Ovary (tissue), 9 donors: ENCODE measurements around the gene SEMA3B. TPM values are rescaled to one million over a fixed set of nuclear protein-coding genes. Genes with fewer than 3 reads are reported as not detected.
"Not testable (repeated sequence)": the region's sequence is repeated elsewhere in the genome, so short reads cannot be mapped to it uniquely, and the experiment has no call there.

ENCODE experiments used
- DNase-seq, 5 donors: peaks; one replicate each; pipeline ENCODE4 v3.0.0-alpha.2; 2019 to 2020
- H3K27ac ChIP-seq, 2 donors: fragments of 200-600 bp; one replicate each; pipeline versions ENCODE4 v1.5.1 to v1.8.0; 2019 to 2022
- H3K27me3 ChIP-seq: fragments of 200-600 bp; one replicate; pipeline ENCODE4 v1.8.0; 2022
- H3K36me3 ChIP-seq: fragments of 200-600 bp; sonication (generic); one replicate; pipeline ENCODE4 v1.5.1; 2019
- H3K4me1 ChIP-seq: one replicate; pipeline ENCODE4 v1.8.1; 2013; ENCODE audit warnings: mild to moderate bottlenecking, moderate library complexity; ENCODE audit not compliant: insufficient read depth
- H3K4me3 ChIP-seq: fragments of 200-600 bp; sonication (generic); one replicate; pipeline ENCODE4 v1.5.1; 2017
- H3K9me3 ChIP-seq, 2 donors: fragments of 200-600 bp in 1 of 2; sonication (generic) in 1 of 2; one replicate each; pipeline versions ENCODE4 v1.5.1 to v1.8.1; 2013 to 2019; ENCODE audit warnings: mild to moderate bottlenecking in 1 of 2, moderate library complexity in 1 of 2
- EP300 ChIP-seq: sonication (generic); formaldehyde crosslinking; IDR thresholded peaks from one replicate; pipeline ENCODE4 v1.6.1; 2017; ENCODE audit warnings: antibody characterized with exemption
- POLR2A ChIP-seq: fragments of 450-650 bp; IDR thresholded peaks from one replicate; pipeline ENCODE4 v1.6.1; 2017; ENCODE audit warnings: antibody characterized with exemption, mild to moderate bottlenecking, moderate library complexity
- WGBS, 3 donors: extraction: QIAGEN DNeasy Blood & Tissue Kit in 1 of 3; methylation state at CpG; one replicate each; pipeline versions ENCODE4 v1.1.5 to v1.1.7; 2013 to 2017; 5-methylcytosine and 5-hydroxymethylcytosine counted together
- intact Hi-C, 4 donors: fragments of 100-400 bp; cut with DNase I; formaldehyde crosslinking; loops; one replicate each; pipeline versions ENCODE4 v1.11.0 to v1.15.1; 2022 to 2023
- polyA plus RNA-seq, 2 donors: library from polyadenylated mRNA; stranded (reverse); fragments of 200-250 nt in 1 of 2; fragments of 350-450 nt in 1 of 2; fragmentation: Illumina TruSeq in 1 of 2; extraction: RNeasy Lipid Tissue Mini Kit (QIAGEN cat#74804) in 1 of 2; gene quantifications; one replicate each; pipeline ENCODE4 v1.2.3, GENCODE V29; 2013 to 2014
- total RNA-seq, 7 donors: library from RNA; depleted of rRNA in 2 of 7; stranded (reverse); fragments of >200 nt in 2 of 7; fragmentation: NEBNext Ultra II Directional in 3 of 7; extraction: Animal tissue kit (Norgen Biotek cat#: 25700) in 3 of 7; gene quantifications; one replicate each; pipeline versions ENCODE4 v1.1.0 to v1.2.4, GENCODE V29; 2016 to 2023
- TF ChIP-seq, protein P1 (sequence below), 3 donors: fragments of 450-650 bp in 2 of 3; fragments of 200-600 bp in 1 of 3; IDR thresholded peaks; one replicate each; pipeline versions ENCODE4 v1.5.1 to v1.8.0; 2016 to 2022; ENCODE audit warnings: antibody characterized with exemption in 3 of 3, mild to moderate bottlenecking in 1 of 3
- donor health status: DM: no; HTN: no; CAD: no; lungs with moderate emphysema.
- donor health status: DM: no; HTN: no; CAD: no.
- donor health status: Bipolar disorder and iron deficiency.
- donor health status: DM: yes; HTN: yes; CAD: no.
- donor health status: DM: no; HTN: no; CAD: no.
- donor health status: DM: yes; HTN: yes; CAD: no.

Gene SEMA3B
- total and polyA plus RNA-seq, 9 donors, result 5.0 to 224 (median 51.1) TPM

DNA sequence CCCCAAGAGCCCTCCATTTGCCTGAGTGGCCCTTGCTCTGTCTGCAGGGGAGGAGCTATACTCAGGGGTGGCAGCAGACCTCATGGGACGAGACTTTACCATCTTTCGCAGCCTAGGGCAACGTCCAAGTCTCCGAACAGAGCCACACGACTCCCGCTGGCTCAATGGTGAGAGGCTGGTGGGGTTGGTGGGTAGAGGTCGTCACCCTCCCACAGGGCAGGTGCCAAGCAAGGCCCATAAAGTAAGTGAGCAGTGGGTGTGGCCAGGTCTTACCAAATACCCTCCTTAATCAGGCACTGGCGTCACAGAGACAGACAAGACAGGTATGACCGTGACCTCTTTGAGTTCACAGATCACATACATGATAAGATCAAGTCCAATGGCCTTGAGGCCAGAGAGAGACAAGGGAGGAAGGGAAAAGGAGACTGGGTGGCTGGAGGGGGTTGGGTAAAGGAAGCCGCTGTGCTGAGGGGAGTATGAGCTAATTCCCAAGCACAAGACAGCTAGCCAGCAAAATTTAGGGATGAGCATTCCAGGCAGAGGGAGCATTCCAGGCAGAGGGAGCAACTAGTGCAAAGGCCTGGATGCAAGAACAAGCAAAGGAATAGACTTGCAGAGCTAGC lies 2.5 kb downstream of the SEMA3B start:
- 76 to 78% (median 77%) methylated on average over 10 of the region's 10 CpGs for WGBS, 3 donors
- Histone ChIP-seq H3K4me3 (no peak overlapping the region), H3K4me1 (peaks cover 29% of the 10 kb centered on the region), H3K36me3 (no peaks in the 10 kb centered on the region), H3K27me3 (no peaks in the 10 kb centered on the region), H3K9me3 (no peaks in the 10 kb centered on the region), H3K27ac (no peak overlapping the region)
- TF ChIP-seq, protein P1, sequence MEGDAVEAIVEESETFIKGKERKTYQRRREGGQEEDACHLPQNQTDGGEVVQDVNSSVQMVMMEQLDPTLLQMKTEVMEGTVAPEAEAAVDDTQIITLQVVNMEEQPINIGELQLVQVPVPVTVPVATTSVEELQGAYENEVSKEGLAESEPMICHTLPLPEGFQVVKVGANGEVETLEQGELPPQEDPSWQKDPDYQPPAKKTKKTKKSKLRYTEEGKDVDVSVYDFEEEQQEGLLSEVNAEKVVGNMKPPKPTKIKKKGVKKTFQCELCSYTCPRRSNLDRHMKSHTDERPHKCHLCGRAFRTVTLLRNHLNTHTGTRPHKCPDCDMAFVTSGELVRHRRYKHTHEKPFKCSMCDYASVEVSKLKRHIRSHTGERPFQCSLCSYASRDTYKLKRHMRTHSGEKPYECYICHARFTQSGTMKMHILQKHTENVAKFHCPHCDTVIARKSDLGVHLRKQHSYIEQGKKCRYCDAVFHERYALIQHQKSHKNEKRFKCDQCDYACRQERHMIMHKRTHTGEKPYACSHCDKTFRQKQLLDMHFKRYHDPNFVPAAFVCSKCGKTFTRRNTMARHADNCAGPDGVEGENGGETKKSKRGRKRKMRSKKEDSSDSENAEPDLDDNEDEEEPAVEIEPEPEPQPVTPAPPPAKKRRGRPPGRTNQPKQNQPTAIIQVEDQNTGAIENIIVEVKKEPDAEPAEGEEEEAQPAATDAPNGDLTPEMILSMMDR (IDR thresholded peaks at IDR 0.05), result no peak
- TF ChIP-seq EP300, result no peak
- TF ChIP-seq POLR2A, result no peak
- intact Hi-C loops, result loop anchor here (2.0 to 10.0 kb wide), 5 partner anchors 44 to 157 kb away; partner anchors contain the start of gene GNAT1 (in 4 of the 4)
- DNase-seq, result no peak

DNA sequence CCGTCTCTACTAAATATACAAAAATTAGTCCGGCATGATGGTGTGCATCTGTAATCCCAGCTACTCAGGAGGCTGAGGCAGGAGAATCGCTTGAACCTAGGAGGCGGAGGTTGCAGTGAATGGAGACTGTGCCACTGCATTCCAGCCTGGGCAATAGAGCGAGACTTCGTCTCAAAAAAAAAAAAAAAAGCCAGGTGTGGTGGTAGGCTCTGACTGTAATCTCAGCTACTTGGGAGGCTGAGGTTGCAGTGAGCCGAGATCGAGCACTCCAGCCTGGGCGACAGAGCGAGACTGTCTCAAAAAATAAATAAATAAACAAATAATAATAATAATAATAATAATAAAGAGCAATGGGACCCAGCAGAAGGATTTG lies 3.6 kb downstream of the SEMA3B start:
- not testable (repeated sequence) for H3K4me3 ChIP-seq, DNase-seq, H3K36me3 ChIP-seq, H3K27ac ChIP-seq, H3K9me3 ChIP-seq, H3K27me3 ChIP-seq
- WGBS, 3 donors, result 58 to 64% (median 61%) methylated on average over 10 of the region's 10 CpGs
- intact Hi-C loops, result loop anchor here (5.0 to 10.0 kb wide), 4 partner anchors 45 to 158 kb away; partner anchors contain the start of gene GNAT1 (in 4 of the 4)
- peaks cover 22% of the 10 kb centered on the region for H3K4me1 ChIP-seq

DNA sequence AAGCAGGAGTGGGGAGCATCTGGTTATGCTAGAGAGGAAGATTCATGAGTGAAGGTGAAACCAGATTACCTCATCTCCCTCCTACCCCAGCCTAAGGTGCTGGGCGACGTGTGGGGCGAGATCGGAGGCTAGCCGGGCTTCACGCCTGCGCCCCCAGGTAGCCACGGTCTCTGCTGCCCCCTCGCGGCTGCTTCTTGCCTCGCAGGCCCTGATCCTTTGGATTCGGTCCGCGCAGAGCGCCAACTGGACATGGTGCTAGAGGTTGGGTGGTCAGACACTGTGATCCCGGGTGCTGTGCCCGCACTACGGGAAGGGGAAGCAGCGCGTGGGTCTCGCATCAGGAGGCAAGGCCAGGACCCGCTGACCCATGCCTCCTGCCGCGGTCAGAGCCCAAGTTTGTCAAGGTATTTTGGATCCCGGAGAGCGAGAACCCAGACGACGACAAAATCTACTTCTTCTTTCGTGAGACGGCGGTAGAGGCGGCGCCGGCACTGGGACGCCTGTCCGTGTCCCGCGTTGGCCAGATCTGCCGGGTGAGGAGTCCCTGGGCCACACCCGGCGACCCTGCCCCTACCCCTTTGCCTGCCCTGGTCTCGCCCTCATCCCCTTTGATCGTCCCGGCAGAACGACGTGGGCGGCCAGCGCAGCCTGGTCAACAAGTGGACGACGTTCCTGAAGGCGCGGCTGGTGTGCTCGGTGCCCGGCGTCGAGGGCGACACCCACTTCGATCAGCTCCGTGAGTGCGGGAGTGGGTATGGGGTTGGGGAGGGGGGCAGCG lies 4.2 kb downstream of the SEMA3B start:
- TF ChIP-seq EP300 (no peak), POLR2A (peak; percentile 39)
- TF ChIP-seq, protein P1 (IDR thresholded peaks at IDR 0.05), result peak; percentile 97 to 99 (median 98)
- no peaks in the 10 kb centered on the region for H3K9me3 ChIP-seq
- H3K27ac ChIP-seq, result no peak overlapping the region
- 5 to 13% (median 8%) methylated on average over 46 to 61 of the region's 61 CpGs for WGBS, 3 donors
- peaks cover 19% of the 10 kb centered on the region for H3K4me1 ChIP-seq
- DNase-seq, result peak; percentile 78 to 94 (median 89)
- H3K4me3 ChIP-seq, result peak overlapping the region; percentile 15
- no peaks in the 10 kb centered on the region for H3K27me3 ChIP-seq
- H3K36me3 ChIP-seq, result no peaks in the 10 kb centered on the region
- intact Hi-C loops, result loop anchor here (1.0 to 10.0 kb wide), 5 partner anchors 46 to 158 kb away; partner anchors contain the start of gene GNAT1 (in 4 of the 4)

DNA sequence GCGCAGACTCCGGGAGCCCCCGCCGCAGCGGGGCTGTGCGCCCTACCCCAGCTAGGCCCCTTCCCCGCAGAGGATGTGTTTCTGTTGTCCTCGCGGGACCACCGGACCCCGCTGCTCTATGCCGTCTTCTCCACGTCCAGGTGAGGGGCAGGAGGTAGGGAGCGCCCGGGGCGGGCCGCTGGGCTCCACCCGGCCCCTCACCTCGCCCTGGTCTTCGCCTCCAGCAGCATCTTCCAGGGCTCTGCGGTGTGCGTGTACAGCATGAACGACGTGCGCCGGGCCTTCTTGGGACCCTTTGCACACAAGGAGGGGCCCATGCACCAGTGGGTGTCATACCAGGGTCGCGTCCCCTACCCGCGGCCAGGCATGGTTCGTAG lies 4.7 kb downstream of the SEMA3B start:
- Histone ChIP-seq H3K4me1 (peaks cover 16% of the 10 kb centered on the region), H3K27ac (no peak overlapping the region), H3K36me3 (no peaks in the 10 kb centered on the region), H3K9me3 (no peaks in the 10 kb centered on the region), H3K27me3 (no peaks in the 10 kb centered on the region), H3K4me3 (no peak overlapping the region)
- no peak for TF ChIP-seq POLR2A
- DNase-seq, result peak in 2 of 5 donors; percentile 36 to 39
- WGBS, 3 donors, result 70 to 72% (median 71%) methylated on average over 29 to 31 of the region's 31 CpGs
- intact Hi-C loops, result loop anchor here (1.0 to 10.0 kb wide), 6 partner anchors 15 to 159 kb away; partner anchors contain the start of gene GNAT1 (in 4 of the 4)

DNA sequence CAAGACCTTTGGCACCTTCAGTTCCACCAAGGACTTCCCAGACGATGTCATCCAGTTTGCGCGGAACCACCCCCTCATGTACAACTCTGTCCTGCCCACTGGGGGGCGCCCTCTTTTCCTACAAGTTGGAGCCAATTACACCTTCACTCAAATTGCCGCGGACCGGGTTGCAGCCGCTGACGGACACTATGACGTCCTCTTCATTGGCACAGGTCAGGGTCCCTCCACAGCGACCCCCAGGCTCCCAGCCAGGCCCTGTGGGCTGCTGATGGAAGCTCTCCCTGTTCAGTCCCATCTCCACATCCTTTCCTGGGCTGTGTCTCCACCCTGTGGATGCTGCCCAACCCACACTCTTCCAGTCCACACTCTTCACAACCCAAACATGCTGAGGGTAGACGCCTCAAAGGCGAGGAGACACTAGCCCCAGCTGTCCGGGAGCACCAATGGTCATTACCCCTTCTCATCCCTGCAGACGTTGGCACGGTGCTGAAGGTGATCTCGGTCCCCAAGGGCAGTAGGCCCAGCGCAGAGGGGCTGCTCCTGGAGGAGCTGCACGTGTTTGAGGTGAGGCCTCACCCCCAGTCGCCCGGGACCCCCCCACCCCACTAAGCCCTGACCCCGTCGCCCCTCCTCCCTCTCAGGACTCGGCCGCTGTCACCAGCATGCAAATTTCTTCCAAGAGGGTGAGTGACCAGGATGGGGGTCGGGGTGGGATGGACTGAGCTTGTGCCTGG lies 5.6 kb downstream of the SEMA3B start:
- intact Hi-C loops, result loop anchor here (2.0 to 10.0 kb wide), 5 partner anchors 16 to 160 kb away; partner anchors contain the start of gene GNAT1 (in 4 of the 4)
- no peak overlapping the region for H3K27ac ChIP-seq
- H3K27me3 ChIP-seq, result no peaks in the 10 kb centered on the region
- peaks cover 9% of the 10 kb centered on the region for H3K4me1 ChIP-seq
- peak in 4 of 5 donors; percentile 49 to 68 (median 60) for DNase-seq
- no peak overlapping the region for H3K4me3 ChIP-seq
- no peak for TF ChIP-seq EP300
- TF ChIP-seq, protein P1 (IDR thresholded peaks at IDR 0.05), result peak in 2 of 3 donors; percentile 24 to 44
- H3K36me3 ChIP-seq, result no peaks in the 10 kb centered on the region
- WGBS, 3 donors, result 58 to 63% (median 60%) methylated on average over 26 of the region's 26 CpGs
- no peaks in the 10 kb centered on the region for H3K9me3 ChIP-seq
